Activated CD4-positive, CD25-positive, alpha-beta regulatory T cell treated with anti-CD3 and anti-CD28 coated beads, Interleukin-2, amount 50 U/mL, for 16 hours (primary cell): ENCODE results near the gene MIGA1.
"Not testable (repeated sequence)": the region's sequence is repeated elsewhere in the genome, so short reads cannot be mapped to it uniquely, and the experiment has no call there.

Experiments
- DNase-seq: peaks from one replicate; pipeline ENCODE4 v3.0.0-alpha.2; 2020; ENCODE audit warnings: low read depth, low spot score

MIGA1 gene, protein sequence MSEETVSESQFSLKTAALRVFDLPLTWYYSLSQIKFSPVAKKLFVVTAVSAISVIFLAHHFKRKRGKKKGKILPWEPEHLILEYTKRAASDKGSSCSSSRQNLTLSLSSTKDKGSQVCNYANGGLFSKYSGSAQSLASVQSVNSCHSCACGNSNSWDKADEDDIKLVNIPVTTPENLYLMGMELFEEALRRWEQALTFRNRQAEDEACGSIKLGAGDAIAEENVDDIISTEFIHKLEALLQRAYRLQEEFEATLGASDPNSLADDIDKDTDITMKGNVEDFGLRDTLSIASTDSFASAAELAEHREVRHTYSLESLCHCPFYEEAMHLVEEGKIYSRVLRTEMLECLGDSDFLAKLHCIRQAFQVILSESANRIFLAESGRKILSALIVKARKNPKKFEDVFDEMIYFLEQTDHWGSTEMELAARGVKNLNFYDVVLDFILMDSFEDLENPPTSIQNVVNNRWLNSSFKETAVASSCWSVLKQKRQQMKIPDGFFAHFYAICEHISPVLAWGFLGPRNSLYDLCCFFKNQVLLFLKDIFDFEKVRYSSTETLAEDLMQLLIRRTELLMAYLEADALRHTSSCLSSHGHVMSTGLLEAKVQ

GRCh38 chr1:77779529-77780281 lies at the start of gene MIGA1:
TSS of gene MIGA1 (plus strand) at chr1:77779649. CDS start at chr1:77783253, 3,604 bp downstream.
- DNase-seq = peak; percentile 72

DNA sequence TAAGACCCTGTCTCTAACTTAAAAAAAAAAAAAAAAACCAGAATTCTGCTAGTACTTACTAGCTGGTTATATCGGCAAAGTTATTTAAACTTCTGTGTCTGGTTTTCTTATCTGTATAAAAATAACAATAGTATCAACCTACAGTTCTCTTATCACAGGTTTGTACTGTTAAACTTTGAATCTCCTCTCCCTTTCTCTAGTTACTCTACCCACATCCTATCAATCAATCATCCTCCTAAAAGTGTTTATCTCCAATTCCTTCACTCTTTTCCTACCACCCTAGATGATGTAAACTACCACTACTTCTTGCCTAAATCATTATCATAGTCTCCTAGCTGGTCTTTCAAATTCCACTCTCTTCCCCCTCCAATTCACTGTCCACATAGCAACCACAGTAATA lies 47.4 kb upstream of the MIGA1 start:
- no peak for DNase-seq

DNA sequence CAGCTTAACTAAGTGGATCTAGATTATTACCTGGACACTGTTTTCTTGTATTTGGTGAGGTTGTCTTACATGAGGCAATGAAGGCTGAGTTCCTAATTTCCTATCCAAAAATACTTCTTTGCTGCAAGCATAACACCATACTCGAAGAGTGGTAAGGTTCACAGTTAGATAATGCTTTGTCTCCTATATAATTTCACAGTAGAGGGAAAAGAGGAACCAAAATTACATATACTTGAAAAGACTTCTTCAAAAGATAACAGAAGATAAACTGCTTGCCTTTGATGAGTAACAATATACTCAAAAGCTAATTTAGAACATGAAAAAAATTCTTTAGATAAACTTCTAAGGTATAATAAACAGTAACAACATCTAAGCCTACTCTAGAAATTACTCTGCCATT lies 40.2 kb upstream of the MIGA1 start:
- DNase-seq = no peak

GRCh38 chr1:77741316-77741715 lies 38.1 kb upstream of the MIGA1 start:
- DNase-seq = no peak

DNA sequence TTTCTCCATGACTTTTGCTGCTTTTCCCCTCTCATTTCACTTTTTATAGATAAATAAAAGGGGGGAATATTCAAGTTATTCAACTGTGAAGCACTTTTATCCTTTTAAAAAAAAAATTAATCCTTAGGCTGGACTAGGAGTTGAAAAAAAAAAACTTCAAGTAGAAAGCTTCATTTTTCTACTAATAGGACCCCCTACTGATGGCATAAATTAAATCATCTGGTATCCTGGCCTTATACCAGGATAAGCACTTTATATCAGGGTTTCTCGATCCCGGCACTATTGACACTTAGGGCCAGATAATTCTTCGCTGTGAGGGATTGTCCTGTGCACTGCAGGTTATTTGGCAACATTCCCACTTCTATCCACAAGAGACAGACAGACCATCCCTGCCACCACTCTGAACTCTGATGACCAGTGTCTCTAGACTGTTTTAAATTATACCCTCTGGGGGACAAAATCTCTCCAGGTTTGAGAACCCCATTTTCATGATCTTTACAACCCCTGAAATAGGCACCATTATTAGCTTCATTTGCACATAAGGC lies 37.4 kb upstream of the MIGA1 start:
- no peak for DNase-seq

GRCh38 chr1:77744576-77744975 lies 34.9 kb upstream of the MIGA1 start:
- DNase-seq = no peak

- DNase-seq = not testable (repeated sequence)
Observed at GRCh38 chr1:77749489-77749888, 30.0 kb upstream of the MIGA1 start.

DNA sequence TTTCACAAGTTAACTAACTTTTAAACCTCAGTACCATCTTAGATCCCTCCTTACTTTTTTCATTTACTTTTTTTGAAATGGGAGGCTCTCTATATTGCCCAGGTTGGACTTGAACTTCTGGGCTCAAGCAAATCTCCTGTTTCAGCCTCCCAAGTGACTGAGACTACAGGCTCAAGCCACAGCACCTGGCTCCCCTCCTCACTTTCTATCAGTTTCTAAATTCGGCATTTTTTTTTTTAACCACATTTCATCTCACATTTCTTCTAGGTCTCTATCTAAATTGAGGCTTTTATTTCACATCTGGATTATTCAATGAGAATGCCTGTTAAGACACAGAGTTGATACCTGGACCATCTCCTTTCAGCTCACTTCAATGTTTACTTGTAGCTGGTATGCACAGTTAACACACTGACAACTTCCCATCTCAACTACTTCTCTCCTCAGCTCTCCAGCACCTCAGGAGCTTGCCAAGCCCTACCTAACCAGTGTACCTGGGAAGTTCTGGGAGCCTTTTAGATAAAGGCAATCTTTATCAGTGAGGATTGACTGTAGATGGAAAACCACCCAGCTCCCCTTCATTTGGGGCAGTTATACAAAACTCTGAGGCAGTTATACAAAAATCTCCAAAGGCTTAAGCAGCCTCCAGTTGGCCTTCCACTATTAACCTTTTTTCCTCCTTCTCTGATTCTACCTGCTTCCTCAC lies 23.2 kb upstream of the MIGA1 start:
- DNase-seq = no peak

- no peak for DNase-seq
Observed at GRCh38 chr1:77757066-77757584, 22.3 kb upstream of the MIGA1 start.

DNA sequence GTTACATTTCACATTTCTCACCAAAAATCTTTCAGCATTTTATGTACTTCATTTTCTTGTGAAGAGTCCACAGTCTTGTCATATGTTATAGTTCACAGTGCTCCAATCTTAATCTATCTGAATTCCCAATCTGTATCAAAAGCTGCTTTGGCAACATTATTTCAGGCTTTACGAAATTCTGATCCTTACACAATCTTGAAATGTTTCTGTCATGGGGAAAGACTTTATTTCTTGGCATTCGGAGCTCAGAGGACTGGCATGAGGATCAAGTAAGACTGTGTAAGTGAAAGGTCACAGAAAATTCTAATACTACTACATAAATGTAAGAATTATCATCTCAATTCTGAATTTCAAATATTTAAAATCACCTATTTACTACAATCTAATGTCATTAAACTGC lies 21.8 kb upstream of the MIGA1 start:
- no peak for DNase-seq

DNA sequence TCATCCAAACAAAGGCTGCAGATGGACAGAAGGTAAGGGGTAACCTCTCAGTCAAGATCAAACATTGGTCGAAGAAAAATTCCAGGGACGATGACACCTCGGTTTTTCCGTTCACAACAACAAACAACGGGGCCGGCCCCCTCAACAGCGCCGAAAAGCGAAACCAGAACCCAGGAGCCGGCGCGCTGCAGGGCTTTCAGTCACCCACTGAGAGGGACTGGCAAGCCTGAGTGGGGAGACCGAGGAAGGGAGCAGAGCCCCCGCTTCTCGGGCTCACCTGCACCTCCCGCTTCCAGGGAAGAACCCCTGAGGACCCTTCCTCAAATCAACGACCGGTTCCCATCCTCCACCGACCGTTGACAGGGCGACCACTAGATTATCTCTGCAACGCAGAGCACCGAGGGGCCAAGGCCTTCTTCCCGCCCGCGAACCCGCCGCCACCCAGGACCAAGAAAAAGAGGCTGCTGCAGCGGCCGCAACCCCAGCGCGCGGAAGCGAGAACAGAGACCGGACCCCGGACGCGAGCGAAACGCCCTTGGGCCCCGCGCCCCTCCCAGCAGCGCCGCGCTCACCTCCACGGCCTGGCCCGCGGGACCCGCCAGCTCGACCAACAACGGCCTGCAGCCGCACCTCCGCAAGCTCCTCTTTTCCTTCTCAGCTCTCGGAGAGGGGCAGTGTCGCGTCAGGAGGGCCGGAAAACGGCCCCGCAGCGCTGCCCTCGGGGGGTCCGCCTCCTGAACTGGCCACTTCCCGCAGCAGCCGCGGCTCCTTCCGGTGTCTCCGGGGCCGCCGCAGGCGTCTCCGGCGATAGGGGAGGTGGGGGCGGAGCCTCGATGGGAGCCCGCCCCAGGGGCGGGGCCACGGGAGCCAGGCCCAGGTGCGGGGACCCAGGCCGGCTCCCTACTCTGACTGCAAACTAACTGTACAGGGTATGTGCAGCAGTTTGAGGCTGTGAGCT lies 20.1 kb upstream of the MIGA1 start, which contains the start of gene USP33:
USP33 (minus strand) TSS at position 782 of the 958 bp plus-strand sequence. CDS start 18,155 bp downstream, outside the sequence.
- peak; percentile 73 for DNase-seq

DNA sequence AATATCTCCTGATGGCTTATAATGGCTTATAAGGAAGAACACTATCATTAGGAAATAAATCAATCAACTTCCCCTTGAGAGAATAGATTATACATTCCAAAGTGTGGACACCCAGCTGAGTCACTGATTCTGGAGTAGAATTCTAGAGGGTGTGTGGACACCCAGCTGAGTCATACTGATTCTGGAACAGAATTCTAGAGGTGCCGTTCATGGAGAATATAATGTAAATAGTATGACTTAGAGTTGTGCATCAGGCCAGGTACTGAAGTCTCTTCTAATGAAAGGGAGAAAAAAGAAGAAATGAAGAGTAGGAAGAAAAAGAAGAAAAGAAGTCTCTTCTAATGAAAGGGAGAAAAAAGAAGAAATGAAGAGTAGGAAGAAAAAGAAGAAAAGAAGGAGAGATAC lies 17.4 kb upstream of the MIGA1 start:
- DNase-seq = no peak

DNA sequence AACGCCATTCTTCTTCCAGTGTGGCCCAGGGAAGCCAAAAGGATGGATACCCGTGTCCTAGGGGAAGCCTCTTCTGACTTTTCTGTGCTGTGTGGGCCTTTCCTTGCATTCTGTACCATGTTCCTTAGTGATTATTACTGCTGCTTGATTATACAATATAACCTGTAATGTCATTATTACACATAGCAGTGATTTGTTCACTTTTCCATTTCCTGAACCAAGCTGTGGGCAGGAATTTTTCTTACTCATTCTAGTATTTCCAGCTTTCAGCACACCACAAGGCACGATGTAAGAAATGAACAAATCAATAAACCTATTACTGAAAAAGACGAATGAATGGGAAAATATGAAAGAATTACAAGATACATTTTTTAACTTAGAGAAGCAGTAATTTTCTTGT lies 11.4 kb upstream of the MIGA1 start:
- DNase-seq = no peak

- DNase-seq = no peak
Observed at GRCh38 chr1:77776007-77776700, 3.3 kb upstream of the MIGA1 start.

DNA sequence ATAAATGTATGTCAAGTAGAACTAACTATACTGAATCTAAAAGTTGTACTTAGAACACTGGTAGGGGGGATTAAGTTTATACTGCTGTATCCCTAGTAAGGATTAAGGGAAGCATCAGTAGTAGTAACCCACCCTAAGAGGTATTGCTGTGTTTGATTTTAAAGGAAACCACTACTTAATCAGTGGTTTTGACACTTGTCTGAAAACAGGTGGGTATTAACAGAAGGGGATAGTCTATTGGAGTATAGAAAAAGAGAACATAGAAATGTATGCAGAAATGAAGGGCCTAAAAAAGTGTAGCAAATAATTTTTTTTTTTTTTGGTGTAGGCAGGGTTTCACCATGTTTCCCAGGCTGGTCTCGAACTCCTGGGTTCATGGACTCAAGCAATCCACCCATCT lies 2.2 kb downstream of the MIGA1 start:
- no peak for DNase-seq

GRCh38 chr1:77783141-77783540 lies 3.7 kb downstream of the MIGA1 start:
- DNase-seq = no peak

DNA sequence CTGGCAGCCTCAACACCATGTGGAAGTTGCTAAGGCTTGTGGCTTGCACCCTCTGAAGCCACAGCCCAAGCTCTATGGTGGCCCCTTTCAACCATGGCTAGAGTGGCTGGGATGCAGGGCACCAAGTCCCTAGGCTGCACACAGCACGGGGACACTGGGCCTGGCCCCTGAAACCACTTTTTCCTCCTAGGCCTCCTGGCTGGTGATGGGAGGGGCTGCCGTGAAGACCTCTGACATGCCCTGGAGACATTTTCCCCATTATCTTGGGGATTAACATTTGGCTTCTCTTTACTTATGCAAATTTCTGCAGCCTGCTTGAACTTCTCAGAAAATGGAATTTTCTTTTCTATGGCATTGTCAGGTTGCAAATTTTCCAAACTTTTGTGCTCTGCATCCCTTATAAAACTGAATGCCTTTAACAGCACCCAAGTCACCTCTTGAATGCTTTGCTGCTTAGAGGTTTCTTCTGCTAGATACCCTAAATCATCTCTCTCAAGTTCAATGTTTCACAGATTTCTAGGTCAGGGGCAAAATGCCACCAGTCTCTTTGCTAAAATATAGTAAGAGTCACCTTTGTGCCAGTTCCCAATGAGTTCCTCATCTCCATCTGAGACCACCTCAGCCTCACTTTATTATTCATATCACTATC lies 6.8 kb downstream of the MIGA1 start:
- DNase-seq = not testable (repeated sequence)

- DNase-seq = no peak
Observed at GRCh38 chr1:77794550-77794949, 15.1 kb downstream of the MIGA1 start.
